Gastroesophageal sphincter (tissue), 4 donors: ENCODE measurements around the gene ADGRF3. TPM values are rescaled to one million over a fixed set of nuclear protein-coding genes. Genes with fewer than 3 reads are reported as not detected.
A peak's percentile ranks its signal among the peaks of the same experiment; 100 is the strongest.

Experiments used
- ATAC-seq: fragments of 150-250 bp; one replicate; pipeline ENCODE4 v1.9.1; 2016; ENCODE audit warnings: mild to moderate bottlenecking, moderate library complexity
- H3K27ac ChIP-seq, 4 donors: fragments of 200-600 bp; sonication (generic) in 3 of 4; 1 replicate in 3 of 4; 2 replicates in 1 of 4; pipeline ENCODE4 v1.5.1; 2016 to 2019
- H3K27me3 ChIP-seq: fragments of 200-600 bp; sonication (generic); one replicate; pipeline ENCODE4 v1.5.1; 2019
- H3K36me3 ChIP-seq, 2 donors: fragments of 200-600 bp; sonication (generic); one replicate each; pipeline ENCODE4 v1.5.1; 2019; ENCODE audit warnings: control low read depth in 1 of 2
- H3K4me1 ChIP-seq, 3 donors: fragments of 200-600 bp; sonication (generic); 1 replicate in 2 of 3; 2 replicates in 1 of 3; pipeline ENCODE4 v1.5.1; 2016 to 2019; ENCODE audit warnings: control low read depth in 2 of 3
- H3K4me3 ChIP-seq, 2 donors: fragments of 200-600 bp; sonication (generic); one replicate each; pipeline ENCODE4 v1.5.1; 2019; ENCODE audit warnings: mild to moderate bottlenecking in 1 of 2, moderate library complexity in 1 of 2
- H3K9me3 ChIP-seq, 3 donors: fragments of 200-600 bp; sonication (generic); one replicate each; pipeline ENCODE4 v1.5.1; 2017 to 2019; ENCODE audit warnings: control low read depth in 2 of 3
- EP300 ChIP-seq: sonication (generic); formaldehyde crosslinking; IDR thresholded peaks from one replicate; pipeline ENCODE4 v1.6.1; 2017; ENCODE audit warnings: antibody characterized with exemption, mild to moderate bottlenecking
- POLR2A ChIP-seq, 2 donors: fragments of 450-650 bp; IDR thresholded peaks; one replicate each; pipeline ENCODE4 v1.6.1; 2017; ENCODE audit warnings: antibody characterized with exemption in 2 of 2, mild to moderate bottlenecking in 2 of 2, moderate library complexity in 1 of 2
- POLR2AphosphoS5 ChIP-seq: sonication (generic); formaldehyde crosslinking; IDR thresholded peaks from one replicate; pipeline ENCODE4 v1.6.1; 2017; ENCODE audit warnings: antibody characterized with exemption
- WGBS, 2 donors: methylation state at CpG; one replicate each; pipeline ENCODE4 v1.1.5; 2018; ENCODE audit warnings: low coverage in 1 of 2; 5-methylcytosine and 5-hydroxymethylcytosine counted together
- total RNA-seq, 4 donors: library from RNA; depleted of rRNA; stranded (reverse); fragments of >200 nt; gene quantifications; one replicate each; pipeline ENCODE4 v1.1.0, GENCODE V29; 2016
- TF ChIP-seq, protein P1 (sequence below), 4 experiments: fragments of 200-600 bp in 2 of 4; fragments of 450-650 bp in 2 of 4; sonication (generic) in 1 of 4; IDR thresholded peaks; one replicate each; pipeline ENCODE4 v1.5.1; 2017 to 2019; ENCODE audit warnings: antibody characterized with exemption in 4 of 4, mild to moderate bottlenecking in 2 of 4, moderate library complexity in 2 of 4

Gene ADGRF3
- total RNA-seq, 4 donors from 2014 or later: not detected

DNA sequence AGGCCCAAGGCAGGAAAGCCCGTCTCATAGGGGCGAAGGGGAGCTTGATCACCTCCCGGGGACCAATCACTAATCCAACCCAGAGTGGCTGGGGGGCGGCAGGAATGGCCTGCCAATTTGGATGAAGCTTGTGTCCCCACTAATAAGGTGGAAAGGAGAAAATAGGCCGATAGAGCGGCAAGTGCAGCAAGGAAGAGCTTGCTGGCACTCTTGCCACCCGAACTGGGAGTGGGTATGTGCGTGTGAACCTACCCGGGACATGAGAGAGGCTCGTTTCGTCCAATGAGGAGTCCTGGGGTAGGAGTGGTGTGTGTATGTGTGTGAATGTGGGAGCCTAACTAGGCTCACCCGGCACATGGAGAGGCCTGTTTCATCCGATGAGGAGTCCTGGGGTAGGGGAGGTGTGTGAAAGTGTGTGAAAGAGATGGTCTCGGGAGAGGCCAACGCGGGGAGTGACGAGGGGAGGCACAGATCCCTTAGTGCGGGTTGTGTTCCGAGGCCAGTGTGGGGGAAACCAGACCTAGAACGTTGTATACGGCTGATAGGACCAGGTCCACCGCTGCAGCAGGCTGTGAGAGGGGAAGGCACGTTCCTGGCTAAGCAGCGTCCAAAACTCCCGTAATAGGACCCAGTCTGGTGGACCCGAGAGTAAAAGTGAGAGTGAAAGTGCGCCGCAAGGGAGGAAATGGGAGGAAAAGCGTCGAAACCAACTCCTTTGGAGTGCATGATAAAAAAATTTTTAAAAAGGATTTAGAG is 47.8 kb downstream of the ADGRF3 start:
- Histone ChIP-seq H3K27me3 (no peaks in the 10 kb centered on the region), H3K36me3 (no peaks in the 10 kb centered on the region), H3K4me3 (peak overlapping the region; percentile 55 to 57), H3K4me1 (peaks cover 0 to 30% (median 6%) of the 10 kb centered on the region in 3 donors), H3K27ac (peak overlapping the region; percentile 61 to 91 (median 84)), H3K9me3 (no peaks in the 10 kb centered on the region)
- WGBS, 2 donors: 0 to 1% methylated on average over 22 to 26 of the region's 30 CpGs
- peak; percentile 78 for ATAC-seq
- peak in 1 of 2 donors; percentile 11 for TF ChIP-seq POLR2A (IDR thresholded peaks at IDR 0.05)
- TF ChIP-seq EP300: no peak

- H3K4me3 ChIP-seq: peak overlapping the region; percentile 55 to 57
- ATAC-seq: peak; percentile 9
- peak overlapping the region; percentile 61 to 91 (median 84) for H3K27ac ChIP-seq
- 49 to 80% methylated on average over 3 to 6 of the region's 17 CpGs for WGBS, 2 donors
- peaks cover 0 to 30% (median 6%) of the 10 kb centered on the region in 3 donors for H3K4me1 ChIP-seq
- H3K36me3 ChIP-seq: no peaks in the 10 kb centered on the region
- no peak for TF ChIP-seq POLR2A (IDR thresholded peaks at IDR 0.05)
- H3K27me3 ChIP-seq: no peaks in the 10 kb centered on the region
- no peaks in the 10 kb centered on the region for H3K9me3 ChIP-seq
These were observed 48.3 kb downstream of the ADGRF3 start for GRCh38 chr2:26298286-26298637.

DNA sequence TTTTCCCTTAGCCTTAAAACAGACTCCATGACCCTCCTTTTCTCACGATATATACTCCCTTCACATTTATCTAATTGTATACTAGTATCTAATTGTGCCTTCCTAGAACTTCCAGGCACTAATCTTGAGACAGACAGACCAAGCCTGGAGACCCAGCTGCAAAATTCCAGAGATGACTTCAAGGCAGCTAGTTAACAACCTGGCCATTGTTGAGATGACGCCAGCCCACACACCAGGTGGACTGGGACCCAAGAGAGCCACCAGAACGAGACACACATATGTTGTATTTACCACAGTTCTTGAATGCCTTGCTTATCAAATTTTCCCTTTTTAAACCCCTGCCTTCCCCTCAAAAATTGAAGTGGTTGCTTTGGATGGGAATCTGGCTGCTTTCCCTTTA is 49.5 kb downstream of the ADGRF3 start:
- WGBS, 2 donors: 80 to 100% methylated on average over 1 of the region's 3 CpGs
- Histone ChIP-seq H3K4me3 (no peak overlapping the region), H3K27me3 (no peaks in the 10 kb centered on the region), H3K27ac (no peak overlapping the region), H3K9me3 (no peaks in the 10 kb centered on the region), H3K36me3 (no peaks in the 10 kb centered on the region), H3K4me1 (peaks cover 0 to 30% (median 6%) of the 10 kb centered on the region in 3 donors)
- no peak for TF ChIP-seq EP300
- no peak for TF ChIP-seq POLR2A (IDR thresholded peaks at IDR 0.05)
- TF ChIP-seq, protein P1, sequence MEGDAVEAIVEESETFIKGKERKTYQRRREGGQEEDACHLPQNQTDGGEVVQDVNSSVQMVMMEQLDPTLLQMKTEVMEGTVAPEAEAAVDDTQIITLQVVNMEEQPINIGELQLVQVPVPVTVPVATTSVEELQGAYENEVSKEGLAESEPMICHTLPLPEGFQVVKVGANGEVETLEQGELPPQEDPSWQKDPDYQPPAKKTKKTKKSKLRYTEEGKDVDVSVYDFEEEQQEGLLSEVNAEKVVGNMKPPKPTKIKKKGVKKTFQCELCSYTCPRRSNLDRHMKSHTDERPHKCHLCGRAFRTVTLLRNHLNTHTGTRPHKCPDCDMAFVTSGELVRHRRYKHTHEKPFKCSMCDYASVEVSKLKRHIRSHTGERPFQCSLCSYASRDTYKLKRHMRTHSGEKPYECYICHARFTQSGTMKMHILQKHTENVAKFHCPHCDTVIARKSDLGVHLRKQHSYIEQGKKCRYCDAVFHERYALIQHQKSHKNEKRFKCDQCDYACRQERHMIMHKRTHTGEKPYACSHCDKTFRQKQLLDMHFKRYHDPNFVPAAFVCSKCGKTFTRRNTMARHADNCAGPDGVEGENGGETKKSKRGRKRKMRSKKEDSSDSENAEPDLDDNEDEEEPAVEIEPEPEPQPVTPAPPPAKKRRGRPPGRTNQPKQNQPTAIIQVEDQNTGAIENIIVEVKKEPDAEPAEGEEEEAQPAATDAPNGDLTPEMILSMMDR (IDR thresholded peaks at IDR 0.05): no peak
- TF ChIP-seq POLR2AphosphoS5: no peak
- no peak for ATAC-seq

DNA sequence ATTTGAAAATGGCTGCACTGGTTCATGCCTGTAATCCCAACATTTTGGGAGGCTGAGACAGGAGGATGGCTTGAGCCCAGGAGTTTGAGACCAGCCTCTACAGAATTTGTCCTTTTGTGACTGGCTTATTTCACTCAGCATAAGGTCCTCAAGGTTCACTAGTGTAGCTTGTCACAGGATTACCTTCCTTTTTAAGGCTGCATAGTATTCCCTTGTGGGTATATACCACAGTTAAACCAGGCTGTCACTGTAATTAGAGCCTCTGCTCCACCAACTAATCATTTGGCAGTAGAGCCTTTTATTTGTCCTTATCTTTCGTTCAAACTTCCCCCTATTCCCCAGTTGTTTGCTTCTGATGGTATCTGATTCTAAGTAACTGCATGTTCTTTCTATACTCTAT is 51.1 kb downstream of the ADGRF3 start:
- no peak overlapping the region for H3K27ac ChIP-seq
- ATAC-seq: no peak

DNA sequence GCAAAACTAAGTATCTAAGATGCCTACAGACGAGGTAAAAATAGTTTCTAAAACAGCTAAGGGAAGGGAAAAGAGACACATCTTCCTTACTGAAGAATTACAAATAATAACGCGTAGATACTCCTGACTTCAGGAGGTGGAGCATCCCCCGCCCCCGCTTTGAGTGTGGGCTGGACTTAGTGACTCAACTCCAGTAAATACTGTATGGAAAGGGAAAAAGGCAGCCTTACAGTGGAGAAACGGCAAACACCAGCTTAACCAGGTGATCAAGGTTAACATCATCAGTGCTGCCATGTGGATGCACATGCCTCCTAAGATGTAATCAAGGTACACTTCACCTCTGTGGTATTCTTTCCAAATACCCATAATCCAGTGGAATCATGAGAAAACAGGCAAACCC is 53.9 kb downstream of the ADGRF3 start:
- no peak for ATAC-seq
- H3K9me3 ChIP-seq: no peaks in the 10 kb centered on the region
- H3K27ac ChIP-seq: peak overlapping the region in 1 of 4 donors; percentile 8
- TF ChIP-seq POLR2AphosphoS5 (no peak), EP300 (no peak), POLR2A (IDR thresholded peaks at IDR 0.05) (no peak)
- TF ChIP-seq, protein P1 (IDR thresholded peaks at IDR 0.05): no peak
- WGBS, 2 donors: 61 to 67% methylated on average over 4 to 6 of the region's 6 CpGs
- no peak overlapping the region for H3K4me3 ChIP-seq
- peaks cover 0 to 33% of the 10 kb centered on the region in 2 donors for H3K36me3 ChIP-seq
- H3K4me1 ChIP-seq: peaks cover 0 to 3% (median 0%) of the 10 kb centered on the region in 3 donors
- no peaks in the 10 kb centered on the region for H3K27me3 ChIP-seq

More for the DNA sequence above, 51.1 kb downstream of the ADGRF3 start:
- H3K36me3 ChIP-seq: peaks cover 0 to 7% of the 10 kb centered on the region in 2 donors
- H3K4me1 ChIP-seq: peaks cover 0 to 23% (median 6%) of the 10 kb centered on the region in 3 donors
- TF ChIP-seq POLR2AphosphoS5 (no peak), EP300 (no peak), POLR2A (IDR thresholded peaks at IDR 0.05) (no peak)
- TF ChIP-seq, protein P1 (IDR thresholded peaks at IDR 0.05): no peak
- no peaks in the 10 kb centered on the region for H3K27me3 ChIP-seq
- WGBS, 2 donors: 79 to 86% methylated on average over 1 of the region's 1 CpG
- no peaks in the 10 kb centered on the region for H3K9me3 ChIP-seq
- no peak overlapping the region for H3K4me3 ChIP-seq

GRCh38 chr2:26290001-26290400 is 56.6 kb downstream of the ADGRF3 start:
- H3K4me3 ChIP-seq: no peak overlapping the region
- no peak overlapping the region for H3K27ac ChIP-seq
- H3K36me3 ChIP-seq: peaks cover 0 to 58% of the 10 kb centered on the region in 2 donors
- TF ChIP-seq POLR2AphosphoS5 (no peak), POLR2A (IDR thresholded peaks at IDR 0.05) (no peak), EP300 (no peak)
- TF ChIP-seq, protein P1 (IDR thresholded peaks at IDR 0.05): no peak
- ATAC-seq: no peak
- no peaks in the 10 kb centered on the region for H3K9me3 ChIP-seq
- H3K27me3 ChIP-seq: no peaks in the 10 kb centered on the region
- WGBS, 2 donors: 64 to 67% methylated on average over 1 of the region's 1 CpG
- no peaks in the 10 kb centered on the region for H3K4me1 ChIP-seq
